Activated T-helper 1 cell treated with Interleukin-2 at 50 U/mL for 16 hours (primary cell): ENCODE data around the gene RAPGEF1.
A peak's percentile ranks its signal among the peaks of the same experiment; 100 is the strongest.
"Not testable (repeated sequence)": the region's sequence is repeated elsewhere in the genome, so short reads cannot be mapped to it uniquely, and the experiment has no call there.

ENCODE experiments used
- DNase-seq: peaks from one replicate; pipeline ENCODE4 v3.0.0-alpha.2; 2020; ENCODE audit warnings: low read depth

Gene RAPGEF1

GRCh38 chr9:131670247-131671132 lies 69.4 kb downstream of the RAPGEF1 start:
- no peak for DNase-seq

- DNase-seq, result no peak
Measured at GRCh38 chr9:131669269-131670157, 70.4 kb downstream of the RAPGEF1 start.

GRCh38 chr9:131668439-131669268 lies 71.2 kb downstream of the RAPGEF1 start:
- DNase-seq, result peak; percentile 62

GRCh38 chr9:131668057-131668438 lies 71.8 kb downstream of the RAPGEF1 start:
- no peak for DNase-seq

- DNase-seq, result no peak
Measured at GRCh38 chr9:131667576-131667975, 72.3 kb downstream of the RAPGEF1 start.

- DNase-seq, result no peak
Measured at GRCh38 chr9:131666774-131667173, 73.1 kb downstream of the RAPGEF1 start.

GRCh38 chr9:131666029-131666428 lies 73.8 kb downstream of the RAPGEF1 start:
- DNase-seq, result no peak

GRCh38 chr9:131663288-131663687 lies 76.6 kb downstream of the RAPGEF1 start:
- DNase-seq, result no peak

GRCh38 chr9:131662289-131662621 lies 77.6 kb downstream of the RAPGEF1 start:
- DNase-seq, result not testable (repeated sequence)

GRCh38 chr9:131661568-131662288 lies 78.1 kb downstream of the RAPGEF1 start:
- peak; percentile 56 for DNase-seq

- DNase-seq, result no peak
Measured at GRCh38 chr9:131660466-131661405, 79.1 kb downstream of the RAPGEF1 start.

GRCh38 chr9:131658377-131659129 lies 81.3 kb downstream of the RAPGEF1 start:
- no peak for DNase-seq

GRCh38 chr9:131657940-131658339 lies 81.9 kb downstream of the RAPGEF1 start:
- DNase-seq, result no peak

- no peak for DNase-seq
Measured at GRCh38 chr9:131657456-131657855, 82.4 kb downstream of the RAPGEF1 start.

GRCh38 chr9:131657037-131657377 lies 82.9 kb downstream of the RAPGEF1 start:
- no peak for DNase-seq

GRCh38 chr9:131656356-131657036 lies 83.4 kb downstream of the RAPGEF1 start:
- peak; percentile 64 for DNase-seq

- not testable (repeated sequence) for DNase-seq
Measured at GRCh38 chr9:131654369-131654768, 85.5 kb downstream of the RAPGEF1 start.

- no peak for DNase-seq
Measured at GRCh38 chr9:131651599-131651998, 88.3 kb downstream of the RAPGEF1 start.

GRCh38 chr9:131651160-131651559 lies 88.7 kb downstream of the RAPGEF1 start:
- DNase-seq, result no peak
